ENCODE results near the gene AFAP1.

AFAP1 gene

DNA sequence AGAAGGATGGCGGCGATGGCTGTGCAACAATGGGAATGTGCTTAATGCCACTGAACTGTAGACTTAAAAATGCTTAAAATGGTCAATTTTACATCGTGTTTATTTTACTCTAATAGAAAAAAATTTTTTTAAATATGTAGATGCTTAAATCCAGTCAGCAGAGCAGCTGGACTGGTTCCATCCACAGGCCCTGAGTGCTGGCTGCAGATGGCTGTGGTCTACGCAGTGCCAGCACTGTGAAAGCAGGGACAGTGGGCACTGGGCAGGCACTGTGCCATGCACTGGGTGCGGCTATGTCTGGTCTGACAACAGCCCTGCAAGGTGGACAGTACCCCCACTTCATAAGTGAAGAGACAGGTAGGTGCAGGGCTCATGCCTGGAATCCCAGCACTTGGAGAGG, 175.2 kb downstream of the AFAP1 start:
- peaks cover 71% of the 10 kb centered on the region for H3K36me3 ChIP-seq
- no peak overlapping the region for H3K4me3 ChIP-seq (ENCODE audit: low read depth in 1 of 2, low read length in 1 of 2)
- TF ChIP-seq, protein P1, sequence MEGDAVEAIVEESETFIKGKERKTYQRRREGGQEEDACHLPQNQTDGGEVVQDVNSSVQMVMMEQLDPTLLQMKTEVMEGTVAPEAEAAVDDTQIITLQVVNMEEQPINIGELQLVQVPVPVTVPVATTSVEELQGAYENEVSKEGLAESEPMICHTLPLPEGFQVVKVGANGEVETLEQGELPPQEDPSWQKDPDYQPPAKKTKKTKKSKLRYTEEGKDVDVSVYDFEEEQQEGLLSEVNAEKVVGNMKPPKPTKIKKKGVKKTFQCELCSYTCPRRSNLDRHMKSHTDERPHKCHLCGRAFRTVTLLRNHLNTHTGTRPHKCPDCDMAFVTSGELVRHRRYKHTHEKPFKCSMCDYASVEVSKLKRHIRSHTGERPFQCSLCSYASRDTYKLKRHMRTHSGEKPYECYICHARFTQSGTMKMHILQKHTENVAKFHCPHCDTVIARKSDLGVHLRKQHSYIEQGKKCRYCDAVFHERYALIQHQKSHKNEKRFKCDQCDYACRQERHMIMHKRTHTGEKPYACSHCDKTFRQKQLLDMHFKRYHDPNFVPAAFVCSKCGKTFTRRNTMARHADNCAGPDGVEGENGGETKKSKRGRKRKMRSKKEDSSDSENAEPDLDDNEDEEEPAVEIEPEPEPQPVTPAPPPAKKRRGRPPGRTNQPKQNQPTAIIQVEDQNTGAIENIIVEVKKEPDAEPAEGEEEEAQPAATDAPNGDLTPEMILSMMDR (IDR thresholded peaks at IDR 0.05) = no peak
- no peak overlapping the region for H3K27ac ChIP-seq
- H3K9me3 ChIP-seq = no peaks in the 10 kb centered on the region
- no peaks in the 10 kb centered on the region for H3K27me3 ChIP-seq
- no peaks in the 10 kb centered on the region for H3K4me1 ChIP-seq (ENCODE audit: control insufficient read depth in 1 of 2, insufficient read depth in 1 of 2, low read depth in 1 of 2, low read length in 1 of 2)

DNA sequence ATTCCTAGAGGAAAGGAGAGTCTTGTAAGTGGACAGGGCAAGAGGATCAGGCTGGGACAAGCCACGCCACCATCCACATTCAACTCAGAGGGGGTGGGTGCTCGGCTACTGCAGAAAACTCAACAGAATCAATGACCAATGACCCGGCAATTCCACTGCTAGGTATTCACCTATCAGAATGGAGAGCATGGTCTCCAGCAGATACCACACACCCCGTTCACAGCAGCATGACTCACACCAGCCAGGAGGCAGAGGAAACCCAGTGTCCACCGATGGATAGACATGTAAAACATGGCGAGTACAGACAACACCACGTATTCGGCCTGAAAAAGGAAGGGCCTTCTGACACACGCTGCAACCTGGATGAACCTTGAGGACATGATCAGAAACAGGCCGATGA, 175.9 kb downstream of the AFAP1 start:
- H3K36me3 ChIP-seq = peaks cover 64% of the 10 kb centered on the region
- no peak overlapping the region for H3K27ac ChIP-seq
- TF ChIP-seq, protein P1 (IDR thresholded peaks at IDR 0.05) = no peak
- H3K4me1 ChIP-seq (ENCODE audit: control insufficient read depth in 1 of 2, insufficient read depth in 1 of 2, low read depth in 1 of 2, low read length in 1 of 2) = no peaks in the 10 kb centered on the region
- H3K4me3 ChIP-seq (ENCODE audit: low read depth in 1 of 2, low read length in 1 of 2) = no peak overlapping the region
- H3K27me3 ChIP-seq = no peaks in the 10 kb centered on the region
- no peaks in the 10 kb centered on the region for H3K9me3 ChIP-seq

DNA sequence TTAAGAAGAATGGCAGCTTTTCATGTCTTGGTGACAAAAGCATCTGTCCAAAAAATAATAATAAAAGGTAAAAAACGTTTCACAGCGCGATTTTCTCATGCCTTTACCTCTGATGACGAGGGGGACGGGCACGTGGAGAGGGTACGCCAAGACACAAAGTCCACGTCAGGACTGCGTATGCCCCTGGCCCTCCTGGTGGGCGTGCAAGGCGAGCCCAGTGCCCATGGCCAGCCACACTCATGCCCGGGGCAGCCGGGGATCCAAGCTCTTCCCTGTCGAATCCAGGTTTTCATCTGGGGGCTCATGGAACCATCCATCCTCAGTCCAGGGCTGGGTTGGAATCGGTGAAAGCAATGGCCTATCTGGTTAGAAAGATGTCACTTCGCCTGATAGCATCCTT, 176.6 kb downstream of the AFAP1 start:
- Histone ChIP-seq H3K36me3 (peaks cover 57% of the 10 kb centered on the region), H3K4me3 (ENCODE audit: low read depth in 1 of 2, low read length in 1 of 2) (no peak overlapping the region), H3K27ac (no peak overlapping the region), H3K4me1 (ENCODE audit: control insufficient read depth in 1 of 2, insufficient read depth in 1 of 2, low read depth in 1 of 2, low read length in 1 of 2) (no peaks in the 10 kb centered on the region), H3K9me3 (no peaks in the 10 kb centered on the region), H3K27me3 (no peaks in the 10 kb centered on the region)
- TF ChIP-seq, protein P1 (IDR thresholded peaks at IDR 0.05) = no peak

DNA sequence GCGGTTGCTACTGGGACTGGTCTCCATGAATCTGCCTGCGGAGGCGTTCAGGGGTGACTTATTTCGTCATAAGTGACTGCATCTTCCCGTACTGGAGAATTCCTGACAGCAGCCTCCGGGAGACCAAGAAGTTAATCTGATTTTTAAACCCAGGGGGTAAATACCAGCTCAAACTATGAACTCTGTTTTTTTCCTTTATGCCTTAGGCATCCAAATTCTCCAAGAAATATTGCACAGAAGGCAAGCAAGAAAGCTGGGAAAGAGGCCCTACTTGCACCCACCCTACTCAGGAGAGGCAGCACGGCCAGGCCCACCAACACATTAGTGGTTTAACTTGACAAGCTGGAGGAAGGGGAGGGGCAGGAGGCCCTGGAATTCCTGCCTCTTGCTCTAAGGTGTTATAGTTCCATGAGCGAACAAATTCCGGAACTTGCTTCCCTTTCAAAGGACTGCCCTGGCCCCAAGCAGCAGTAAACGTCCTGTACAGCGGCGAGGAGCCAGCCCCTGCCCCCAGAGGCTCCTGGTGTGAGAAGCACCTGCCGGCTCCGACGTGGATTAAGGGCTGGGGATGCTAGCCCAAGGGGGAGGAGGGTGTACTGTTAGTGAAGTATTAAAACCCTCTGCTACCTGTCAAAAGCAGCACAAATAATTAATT, 177.2 kb downstream of the AFAP1 start:
- no peaks in the 10 kb centered on the region for H3K9me3 ChIP-seq
- TF ChIP-seq, protein P1 (IDR thresholded peaks at IDR 0.05) = no peak
- no peaks in the 10 kb centered on the region for H3K4me1 ChIP-seq (ENCODE audit: control insufficient read depth in 1 of 2, insufficient read depth in 1 of 2, low read depth in 1 of 2, low read length in 1 of 2)
- H3K4me3 ChIP-seq (ENCODE audit: low read depth in 1 of 2, low read length in 1 of 2) = no peak overlapping the region
- H3K27me3 ChIP-seq = no peaks in the 10 kb centered on the region
- peaks cover 51% of the 10 kb centered on the region for H3K36me3 ChIP-seq
- no peak overlapping the region for H3K27ac ChIP-seq

DNA sequence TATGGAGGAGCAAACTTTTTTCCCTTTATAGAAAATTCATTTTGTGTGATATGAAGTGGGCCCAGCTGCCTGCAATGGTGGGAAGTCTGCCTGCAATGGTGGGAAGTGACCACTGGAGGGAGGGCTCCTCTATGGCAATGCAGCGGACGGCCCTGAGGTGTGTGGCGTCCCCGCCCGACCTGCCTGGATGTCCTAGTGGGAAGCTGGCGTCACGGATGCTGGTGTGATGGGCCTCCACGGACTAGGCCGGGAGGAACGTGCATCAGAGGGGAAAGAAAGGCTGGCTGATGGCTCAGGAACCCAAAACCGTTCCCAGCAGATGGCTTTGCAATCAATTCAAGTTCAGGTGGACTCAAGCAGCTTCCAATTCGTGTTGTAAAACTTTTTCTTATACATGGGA, 177.9 kb downstream of the AFAP1 start:
- peaks cover 43% of the 10 kb centered on the region for H3K36me3 ChIP-seq
- no peaks in the 10 kb centered on the region for H3K9me3 ChIP-seq
- H3K27ac ChIP-seq = no peak overlapping the region
- H3K27me3 ChIP-seq = no peaks in the 10 kb centered on the region
- H3K4me1 ChIP-seq (ENCODE audit: control insufficient read depth in 1 of 2, insufficient read depth in 1 of 2, low read depth in 1 of 2, low read length in 1 of 2) = no peaks in the 10 kb centered on the region
- TF ChIP-seq, protein P1 (IDR thresholded peaks at IDR 0.05) = no peak
- no peak overlapping the region for H3K4me3 ChIP-seq (ENCODE audit: low read depth in 1 of 2, low read length in 1 of 2)
